A549 (cell line): ENCODE data around the gene H2BW1. TPM values are rescaled to one million over a fixed set of nuclear protein-coding genes. Genes with fewer than 3 reads are reported as not detected.
"Not testable (repeated sequence)": the region's sequence is repeated elsewhere in the genome, so short reads cannot be mapped to it uniquely, and the experiment has no call there.

Source experiments
- ATAC-seq, 2 experiments: fragments of 200-7000 bp in 1 of 2; fragments of >200 bp in 1 of 2; cut with Nextera tagmentation in 1 of 2; cut with Tn5 transposase in 1 of 2; 3 replicates each; pipeline versions ENCODE4 v1.8.0 to v1.9.1; 2018 to 2020; ENCODE audit warnings: mild to moderate bottlenecking in 1 of 2, moderate library complexity in 1 of 2
- CTCF ChIA-PET: fragments of 300-600 bp; sonication (Branson Sonifier 250); formaldehyde crosslinking; extraction: SDS; loops from one replicate; lab custom pipeline; 2021; ENCODE audit warnings: antibody characterized with exemption, inconsistent platforms; lab: Yijun Ruan, JAX
- POLR2A ChIA-PET: fragments of 350-600 bp; formaldehyde crosslinking; extraction: SDS; loops from one replicate; lab custom pipeline; 2021; ENCODE audit warnings: antibody characterized with exemption, inconsistent platforms; lab: Yijun Ruan, JAX
- DNase-seq, 2 experiments: peaks; one replicate each; pipeline versions ENCODE4 v3.0.0 to v3.0.0-alpha.2; 2011 to 2016; ENCODE audit warnings: low read depth in 1 of 2, low spot score in 1 of 2
- FAIRE-seq: peaks from 2 replicates; lab custom pipeline; 2011; peaks lifted over from hg19 to GRCh38; lab: Jason Lieb, UNC
- H3K27ac ChIP-seq, 2 experiments: fragments of >200 bp; sonication (Bioruptor Twin); formaldehyde crosslinking; 3 replicates each; pipeline ENCODE4 v1.5.1; 2016 to 2017
- H3K4me1 ChIP-seq: fragments of >200 bp; sonication (Bioruptor Twin); formaldehyde crosslinking; 3 replicates; pipeline ENCODE4 v1.6.1; 2016
- H3K4me2 ChIP-seq: fragments of >200 bp; sonication (Bioruptor Twin); formaldehyde crosslinking; 3 replicates; pipeline ENCODE4 v1.6.1; 2016
- H3K4me3 ChIP-seq: fragments of >200 bp; sonication (Bioruptor Twin); formaldehyde crosslinking; 3 replicates; pipeline ENCODE4 v1.5.1; 2016
- H3K9me3 ChIP-seq: fragments of >200 bp; sonication (Bioruptor Twin); formaldehyde crosslinking; 3 replicates; pipeline ENCODE4 v1.6.1; 2016
- CBX2 ChIP-seq: fragments of 200-600 bp; sonication (generic); IDR thresholded peaks from 2 replicates; pipeline ENCODE4 v1.6.1; 2016; ENCODE audit warnings: low read depth, mild to moderate bottlenecking, borderline replicate concordance
- CBX8 ChIP-seq: fragments of 200-600 bp; sonication (generic); IDR thresholded peaks from 2 replicates; pipeline ENCODE4 v1.6.1; 2016
- CHD4 ChIP-seq: fragments of 200-600 bp; sonication (generic); IDR thresholded peaks from 2 replicates; pipeline ENCODE4 v1.6.1; 2016; ENCODE audit warnings: antibody characterized with exemption, mild to moderate bottlenecking, borderline replicate concordance
- EHF ChIP-seq: fragments of 250-450 bp; sonication (Bioruptor Pico); IDR thresholded peaks from 2 replicates; pipeline ENCODE4 v1.5.0; 2020; ENCODE audit warnings: mild to moderate bottlenecking
- EP300 ChIP-seq, 2 experiments: fragments of >200 bp; sonication (Bioruptor Twin); formaldehyde crosslinking; IDR thresholded peaks; 2 replicates in 1 of 2; 3 replicates in 1 of 2; pipeline ENCODE4 v1.6.1; 2016 to 2017
- FOSB ChIP-seq: fragments of 250-450 bp; sonication (Bioruptor Pico); IDR thresholded peaks from 2 replicates; pipeline ENCODE4 v1.5.0; 2020; ENCODE audit warnings: mild to moderate bottlenecking, moderate library complexity
- FOXS1 ChIP-seq: fragments of 250-450 bp; sonication (Bioruptor Pico); IDR thresholded peaks from 2 replicates; pipeline ENCODE4 v1.5.0; 2020; ENCODE audit warnings: mild to moderate bottlenecking, moderate library complexity
- GATA3 ChIP-seq: IDR thresholded peaks from 2 replicates; pipeline ENCODE4 v1.6.1; 2012; ENCODE audit warnings: borderline replicate concordance
- HDAC2 ChIP-seq: fragments of 200-600 bp; sonication (generic); IDR thresholded peaks from 2 replicates; pipeline ENCODE4 v1.6.1; 2016
- HOXA7 ChIP-seq: fragments of 250-450 bp; sonication (Bioruptor Pico); IDR thresholded peaks from 2 replicates; pipeline ENCODE4 v1.5.0; 2020; ENCODE audit warnings: mild to moderate bottlenecking, moderate library complexity
- HOXB5 ChIP-seq: fragments of 250-450 bp; sonication (Bioruptor Pico); IDR thresholded peaks from 2 replicates; pipeline ENCODE4 v1.5.0; 2020; ENCODE audit warnings: mild to moderate bottlenecking, moderate library complexity
- JUNB ChIP-seq: fragments of >200 bp; sonication (Bioruptor Twin); formaldehyde crosslinking; IDR thresholded peaks from 2 replicates; pipeline ENCODE4 v1.6.1; 2016
- KDM1A ChIP-seq: fragments of 200-600 bp; sonication (generic); IDR thresholded peaks from 2 replicates; pipeline ENCODE4 v1.6.1; 2016; ENCODE audit warnings: low read depth, mild to moderate bottlenecking
- KDM5A ChIP-seq: fragments of 200-600 bp; sonication (generic); IDR thresholded peaks from 2 replicates; pipeline ENCODE4 v1.6.1; 2016; ENCODE audit warnings: antibody characterized with exemption, mild to moderate bottlenecking
- MAFK ChIP-seq: fragments of 450-650 bp; IDR thresholded peaks from 2 replicates; pipeline ENCODE4 v1.6.1; 2014; ENCODE audit not compliant: partially characterized antibody
- NFE2L2 ChIP-seq: fragments of 150-350 bp; conservative IDR thresholded peaks from 2 replicates; pipeline ENCODE4 v1.6.1; 2014; ENCODE audit warnings: low read length
- NPAS2 ChIP-seq: fragments of 250-450 bp; sonication (Bioruptor Pico); IDR thresholded peaks from 2 replicates; pipeline ENCODE4 v1.8.0; 2022; ENCODE audit warnings: mild to moderate bottlenecking, moderate library complexity, borderline replicate concordance
- NR3C1 ChIP-seq: fragments of >200 bp; sonication (Bioruptor Twin); formaldehyde crosslinking; IDR thresholded peaks from 3 replicates; pipeline ENCODE4 v1.6.1; 2017
- RARB ChIP-seq: fragments of 250-450 bp; sonication (Bioruptor Pico); IDR thresholded peaks from 2 replicates; pipeline ENCODE4 v1.8.0; 2021; ENCODE audit warnings: mild to moderate bottlenecking, moderate library complexity
- RNF2 ChIP-seq: fragments of 200-600 bp; sonication (generic); IDR thresholded peaks from 2 replicates; pipeline ENCODE4 v1.6.1; 2016; ENCODE audit warnings: low read depth, mild to moderate bottlenecking, antibody characterized with exemption, moderate library complexity, borderline replicate concordance
- TFCP2L1 ChIP-seq: fragments of 250-450 bp; sonication (Bioruptor Pico); IDR thresholded peaks from 2 replicates; pipeline ENCODE4 v1.5.0; 2021; ENCODE audit warnings: mild to moderate bottlenecking
- TP53 ChIP-seq: fragments of 250-450 bp; sonication (Bioruptor Pico); IDR thresholded peaks from 2 replicates; pipeline ENCODE4 v1.5.0; 2021; ENCODE audit warnings: mild to moderate bottlenecking, moderate library complexity
- ZSCAN20 ChIP-seq: fragments of 250-450 bp; sonication (Bioruptor Pico); IDR thresholded peaks from 2 replicates; pipeline ENCODE4 v1.8.0; 2022; ENCODE audit warnings: mild to moderate bottlenecking, moderate library complexity
- WGBS: methylation state at CpG from one replicate; pipeline ENCODE4 v1.1.6; 2017; ENCODE audit errors: missing lambda C conversion rate; 5-methylcytosine and 5-hydroxymethylcytosine counted together
- polyA plus RNA-seq, 4 experiments: library from polyadenylated mRNA; depleted of rRNA in 3 of 4; stranded (reverse); fragments of >200 nt; fragmentation: RNase III in 1 of 4; extraction: RNeasy Plus Mini Kit Qiagen cat#74134 plus additional on column Dnase treatment in 1 of 4; gene quantifications; 2 replicates in 3 of 4; 3 replicates in 1 of 4; pipeline ENCODE4 v1.2.3, GENCODE V29; 2011 to 2017
- TF ChIP-seq, protein P1 (sequence below): IDR thresholded peaks from 2 replicates; pipeline ENCODE4 v1.6.1; 2012
- TF ChIP-seq, protein P2 (sequence below): fragments of >200 bp; sonication (Bioruptor Twin); formaldehyde crosslinking; IDR thresholded peaks from 3 replicates; pipeline ENCODE4 v1.6.1; 2016
- TF ChIP-seq, protein P3 (sequence below): fragments of 250-450 bp; sonication (Bioruptor Pico); IDR thresholded peaks from 2 replicates; pipeline ENCODE4 v1.5.0; 2021; ENCODE audit warnings: mild to moderate bottlenecking, moderate library complexity, borderline replicate concordance
- TF ChIP-seq, protein P4 (sequence below): IDR thresholded peaks from 2 replicates; pipeline ENCODE4 v1.6.1; 2012

Gene H2BW1
- polyA plus RNA-seq, 2 of the 4 experiments (the other 2 are of a cell fraction): not detected

DNA sequence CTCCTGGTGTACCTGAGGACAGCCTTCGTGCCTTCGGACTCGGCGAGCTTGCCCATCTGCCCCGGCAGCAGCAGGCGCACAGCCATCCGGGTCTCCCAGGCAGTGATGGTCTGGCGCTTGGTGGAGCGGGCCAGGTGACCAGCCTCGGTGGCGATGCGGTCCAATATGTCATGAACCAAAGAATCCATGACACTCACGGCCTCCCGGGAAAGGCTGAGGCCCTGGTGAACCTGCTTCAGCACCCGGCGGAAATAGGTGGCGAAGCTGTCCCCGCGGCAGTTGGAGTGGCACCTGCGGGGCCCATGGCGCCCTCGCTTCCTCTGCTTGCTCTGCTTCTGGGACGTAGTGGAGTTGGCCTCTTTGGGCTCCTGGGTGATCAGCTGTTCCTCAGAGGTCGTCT, 350 bp downstream of the H2BW1 start:
- POLR2A ChIA-PET: no interaction called here
- Histone ChIP-seq H3K4me2 (no peak overlapping the region), H3K4me3 (no peak overlapping the region), H3K4me1 (no peaks in the 10 kb centered on the region), H3K9me3 (no peaks in the 10 kb centered on the region), H3K27ac (no peak overlapping the region)
- CTCF ChIA-PET: no interaction called here
- TF ChIP-seq FOXS1 (no peak), FOSB (no peak), EP300 (IDR thresholded peaks at IDR 0.05) (no peak), TFCP2L1 (CRISPR knock-in tag) (no peak), GATA3 (no peak), EHF (CRISPR knock-in tag) (no peak), TP53 (CRISPR knock-in tag) (no peak), HOXA7 (CRISPR knock-in tag) (no peak), MAFK (no peak), RNF2 (no peak), CBX2 (no peak)
- TF ChIP-seq, protein P1, sequence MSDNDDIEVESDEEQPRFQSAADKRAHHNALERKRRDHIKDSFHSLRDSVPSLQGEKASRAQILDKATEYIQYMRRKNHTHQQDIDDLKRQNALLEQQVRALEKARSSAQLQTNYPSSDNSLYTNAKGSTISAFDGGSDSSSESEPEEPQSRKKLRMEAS: no peak
- ATAC-seq (no peak), DNase-seq (no peak), FAIRE-seq (no peak)
- WGBS: 79% methylated on average over 8 of the region's 24 CpGs

DNA sequence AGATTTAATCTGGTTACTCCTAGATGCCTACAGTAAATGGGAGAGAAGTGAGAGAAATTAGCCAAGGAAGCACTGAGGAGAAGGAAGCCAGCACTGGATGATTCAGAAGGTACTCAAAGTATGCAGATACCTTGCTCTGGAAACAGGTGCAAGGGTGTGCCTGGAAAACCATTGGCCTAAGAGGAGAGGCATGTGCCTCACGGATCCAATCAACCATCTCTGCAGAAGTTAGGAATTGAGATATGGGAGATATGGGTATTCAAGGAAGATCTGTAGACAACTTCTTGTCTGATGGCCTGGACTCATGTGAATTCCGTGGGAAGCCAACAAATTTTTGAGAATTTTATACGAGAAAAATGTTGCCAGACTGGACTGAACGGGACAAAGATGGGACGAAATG, 4.7 kb downstream of the H2BW1 start:
- CTCF ChIA-PET: no interaction called here
- ATAC-seq (no peak), FAIRE-seq (no peak), DNase-seq (no peak)
- WGBS: 4% methylated on average over 5 of the region's 5 CpGs
- POLR2A ChIA-PET: no interaction called here
- Histone ChIP-seq H3K4me3 (no peak overlapping the region), H3K9me3 (no peaks in the 10 kb centered on the region), H3K4me1 (no peaks in the 10 kb centered on the region), H3K4me2 (no peak overlapping the region), H3K27ac (no peak overlapping the region)
- no peak for TF ChIP-seq RARB
- TF ChIP-seq, protein P2, sequence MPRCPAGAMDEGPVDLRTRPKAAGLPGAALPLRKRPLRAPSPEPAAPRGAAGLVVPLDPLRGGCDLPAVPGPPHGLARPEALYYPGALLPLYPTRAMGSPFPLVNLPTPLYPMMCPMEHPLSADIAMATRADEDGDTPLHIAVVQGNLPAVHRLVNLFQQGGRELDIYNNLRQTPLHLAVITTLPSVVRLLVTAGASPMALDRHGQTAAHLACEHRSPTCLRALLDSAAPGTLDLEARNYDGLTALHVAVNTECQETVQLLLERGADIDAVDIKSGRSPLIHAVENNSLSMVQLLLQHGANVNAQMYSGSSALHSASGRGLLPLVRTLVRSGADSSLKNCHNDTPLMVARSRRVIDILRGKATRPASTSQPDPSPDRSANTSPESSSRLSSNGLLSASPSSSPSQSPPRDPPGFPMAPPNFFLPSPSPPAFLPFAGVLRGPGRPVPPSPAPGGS: no peak
- TF ChIP-seq JUNB: no peak
- TF ChIP-seq NFE2L2: no peak
- TF ChIP-seq NR3C1: no peak

DNA sequence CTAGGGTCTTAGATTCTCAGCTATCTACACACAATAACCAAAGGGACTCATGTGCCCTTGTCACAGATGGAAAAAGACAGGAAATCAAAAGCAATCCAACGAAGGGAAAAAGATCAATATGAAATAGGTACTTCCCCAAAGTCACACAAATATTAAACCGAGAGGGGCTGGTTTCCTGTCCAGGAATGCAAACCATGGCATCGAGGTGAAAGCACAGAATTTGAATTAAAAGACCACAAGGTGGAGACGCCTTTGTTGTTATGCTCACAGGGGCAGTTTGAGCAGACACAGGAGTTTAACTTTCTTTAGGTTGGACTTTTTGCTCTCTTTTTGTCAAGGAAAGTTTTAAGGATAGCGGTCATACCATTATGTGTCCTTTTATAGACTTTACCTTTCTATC, 14.3 kb downstream of the H2BW1 start:
- ATAC-seq: no peak
- no peak overlapping the region for H3K27ac ChIP-seq
- 23% methylated on average over 5 of the region's 5 CpGs for WGBS
- H3K9me3 ChIP-seq: no peaks in the 10 kb centered on the region
- ChIA-PET POLR2A (no interaction called here), CTCF (no interaction called here)
- no peaks in the 10 kb centered on the region for H3K4me1 ChIP-seq
- DNase-seq: no peak
- no peak overlapping the region for H3K4me2 ChIP-seq
- H3K4me3 ChIP-seq: no peak overlapping the region
- FAIRE-seq: no peak
- no peak for TF ChIP-seq ZSCAN20
- no peak for TF ChIP-seq NPAS2 (CRISPR knock-in tag)
- TF ChIP-seq FOSB: no peak
- TF ChIP-seq HDAC2: no peak
- no peak for TF ChIP-seq HOXA7 (CRISPR knock-in tag)
- TF ChIP-seq, protein P3, sequence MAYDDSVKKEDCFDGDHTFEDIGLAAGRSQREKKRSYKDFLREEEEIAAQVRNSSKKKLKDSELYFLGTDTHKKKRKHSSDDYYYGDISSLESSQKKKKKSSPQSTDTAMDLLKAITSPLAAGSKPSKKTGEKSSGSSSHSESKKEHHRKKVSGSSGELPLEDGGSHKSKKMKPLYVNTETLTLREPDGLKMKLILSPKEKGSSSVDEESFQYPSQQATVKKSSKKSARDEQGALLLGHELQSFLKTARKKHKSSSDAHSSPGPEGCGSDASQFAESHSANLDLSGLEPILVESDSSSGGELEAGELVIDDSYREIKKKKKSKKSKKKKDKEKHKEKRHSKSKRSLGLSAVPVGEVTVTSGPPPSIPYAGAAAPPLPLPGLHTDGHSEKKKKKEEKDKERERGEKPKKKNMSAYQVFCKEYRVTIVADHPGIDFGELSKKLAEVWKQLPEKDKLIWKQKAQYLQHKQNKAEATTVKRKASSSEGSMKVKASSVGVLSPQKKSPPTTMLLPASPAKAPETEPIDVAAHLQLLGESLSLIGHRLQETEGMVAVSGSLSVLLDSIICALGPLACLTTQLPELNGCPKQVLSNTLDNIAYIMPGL: no peak
- TF ChIP-seq HOXB5 (CRISPR knock-in tag): no peak
- TF ChIP-seq CBX8: no peak
- TF ChIP-seq, protein P4, sequence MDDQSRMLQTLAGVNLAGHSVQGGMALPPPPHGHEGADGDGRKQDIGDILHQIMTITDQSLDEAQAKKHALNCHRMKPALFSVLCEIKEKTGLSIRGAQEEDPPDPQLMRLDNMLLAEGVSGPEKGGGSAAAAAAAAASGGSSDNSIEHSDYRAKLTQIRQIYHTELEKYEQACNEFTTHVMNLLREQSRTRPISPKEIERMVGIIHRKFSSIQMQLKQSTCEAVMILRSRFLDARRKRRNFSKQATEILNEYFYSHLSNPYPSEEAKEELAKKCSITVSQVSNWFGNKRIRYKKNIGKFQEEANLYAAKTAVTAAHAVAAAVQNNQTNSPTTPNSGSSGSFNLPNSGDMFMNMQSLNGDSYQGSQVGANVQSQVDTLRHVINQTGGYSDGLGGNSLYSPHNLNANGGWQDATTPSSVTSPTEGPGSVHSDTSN: no peak
- TF ChIP-seq KDM5A: no peak
- TF ChIP-seq KDM1A: no peak
- TF ChIP-seq CHD4: no peak
- no peak for TF ChIP-seq JUNB

DNA sequence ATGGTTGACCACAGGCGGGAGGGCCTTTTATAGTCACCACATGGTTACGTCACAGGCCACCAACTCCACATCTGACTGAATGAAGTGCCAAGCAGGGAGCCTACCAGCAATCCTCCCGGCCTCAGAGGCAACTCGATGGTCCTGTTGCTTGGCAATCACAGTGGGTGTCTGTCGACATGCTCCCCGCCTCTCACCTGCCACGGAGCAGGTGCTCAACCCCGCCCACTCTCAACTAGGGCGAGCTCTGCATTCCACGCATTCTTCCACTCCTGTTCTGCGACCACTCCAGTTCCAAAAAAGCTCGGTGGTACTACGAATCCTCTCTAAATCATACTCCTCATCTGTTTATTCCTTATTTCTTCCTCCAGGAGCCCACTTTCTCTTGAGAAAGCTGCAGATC, 30.0 kb downstream of the H2BW1 start:
- H3K27ac ChIP-seq, CTCF ChIA-PET, H3K4me2 ChIP-seq, ATAC-seq, DNase-seq, H3K4me3 ChIP-seq, POLR2A ChIA-PET, H3K4me1 ChIP-seq, H3K9me3 ChIP-seq: not testable (repeated sequence)
- FAIRE-seq: peak; percentile 79
- no CpG with 5 or more reads among the region's 13 CpGs for WGBS

DNA sequence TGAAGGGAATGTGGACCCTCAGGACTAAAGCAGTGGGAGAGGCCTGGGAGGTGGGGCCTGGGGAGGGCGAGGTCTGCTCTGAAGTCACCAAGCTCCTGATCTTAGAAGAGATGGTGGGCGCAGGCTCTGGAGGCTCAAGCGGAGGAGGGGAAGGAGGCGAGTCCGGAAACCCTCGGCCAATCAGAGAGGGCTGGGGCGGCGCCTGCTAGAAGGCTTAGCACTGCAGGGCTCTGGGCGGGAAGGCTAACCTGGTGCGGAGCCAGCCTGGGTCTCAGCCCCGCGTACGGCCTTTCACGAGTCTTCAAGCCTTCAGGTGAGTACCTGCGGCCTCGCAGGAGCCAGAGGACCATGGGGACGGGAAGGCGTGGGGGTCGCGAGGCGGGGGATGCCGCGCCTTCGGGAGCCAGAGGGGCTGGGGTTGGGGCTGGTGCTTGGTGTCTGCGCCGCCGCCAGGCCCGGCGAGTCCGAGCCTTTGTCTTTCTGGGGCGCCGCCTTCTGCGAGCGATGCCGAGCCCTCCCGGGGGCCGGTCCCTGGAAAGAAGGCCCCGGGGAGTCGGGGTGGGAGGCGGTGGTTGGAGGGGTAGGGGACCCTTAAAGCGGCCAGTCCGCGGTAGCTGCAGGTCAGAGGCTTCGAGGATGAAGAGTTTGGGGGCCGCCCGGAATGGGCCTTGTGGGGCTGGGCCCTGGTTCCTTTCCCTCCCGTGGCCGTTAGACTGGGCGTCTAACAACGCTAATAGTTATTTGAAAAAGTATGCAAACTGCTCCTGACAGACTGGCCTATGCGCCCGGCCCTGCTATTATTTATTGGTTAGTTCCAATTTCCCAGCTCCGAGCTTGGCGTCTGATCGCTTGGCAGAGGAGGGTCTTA, 50.9 kb downstream of the H2BW1 start, which contains the start of gene TMSB15B:
Gene TMSB15B (plus strand): TSS at position 217 of the 868 bp plus-strand sequence.
- H3K9me3 ChIP-seq, H3K27ac ChIP-seq, POLR2A ChIA-PET, H3K4me1 ChIP-seq, DNase-seq, FAIRE-seq, H3K4me3 ChIP-seq, H3K4me2 ChIP-seq, CTCF ChIA-PET: not testable (repeated sequence)
- peak; percentile 99 to 100 for ATAC-seq
- no CpG with 5 or more reads among the region's 55 CpGs for WGBS
